Femur (tissue), 1 donor: ENCODE results near the gene KLHL29.
"Not testable (repeated sequence)": the region's sequence is repeated elsewhere in the genome, so short reads cannot be mapped to it uniquely, and the experiment has no call there.

ENCODE experiments used
- DNase-seq: peaks from one replicate; pipeline ENCODE4 v3.0.0-alpha.2; 2017

Gene KLHL29

DNA sequence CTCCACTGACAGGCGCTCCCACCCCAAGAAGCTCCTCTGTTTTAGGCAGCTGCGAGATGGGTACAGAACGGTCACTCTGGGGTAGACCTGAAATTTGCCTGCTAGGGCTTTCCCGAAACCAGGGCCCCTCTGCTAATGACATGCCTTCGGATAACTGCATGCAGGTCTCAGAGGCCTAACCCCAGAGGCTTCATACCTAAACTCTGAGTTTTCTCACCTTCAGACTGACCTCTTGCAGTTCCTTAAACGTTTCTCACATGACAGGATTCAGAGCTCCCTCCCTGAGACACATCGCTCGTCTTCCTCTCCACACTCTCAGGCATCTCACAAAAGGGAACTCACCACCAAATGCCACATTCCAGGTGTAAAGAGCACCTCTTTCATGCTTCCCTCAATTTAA is 11.3 kb upstream of the KLHL29 start:
- no peak for DNase-seq

- no peak for DNase-seq
These were observed 9.5 kb upstream of the KLHL29 start for GRCh38 chr2:23375448-23375847.

GRCh38 chr2:23376075-23376474 is 8.9 kb upstream of the KLHL29 start:
- no peak for DNase-seq

DNA sequence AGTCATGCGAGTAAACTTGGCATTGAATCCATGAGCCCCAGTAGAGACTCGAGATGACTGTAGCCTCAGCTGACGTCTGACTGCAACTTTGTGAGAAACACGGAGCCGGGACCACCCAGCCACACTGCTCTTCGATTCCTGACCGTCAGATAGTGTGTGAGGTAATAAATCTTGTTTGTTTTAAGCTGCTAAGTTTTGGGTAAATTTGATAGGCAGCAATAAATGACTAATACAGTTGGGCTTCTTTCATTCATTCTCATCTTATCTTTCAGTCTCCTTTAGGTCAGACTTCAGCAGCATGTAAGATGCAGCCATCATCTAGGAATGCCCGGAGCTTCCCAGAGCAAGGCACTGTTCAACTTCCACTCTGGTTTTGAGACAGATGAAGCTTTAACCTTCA is 8.0 kb upstream of the KLHL29 start:
- no peak for DNase-seq

GRCh38 chr2:23377771-23378170 is 7.2 kb upstream of the KLHL29 start:
- DNase-seq, result no peak

DNA sequence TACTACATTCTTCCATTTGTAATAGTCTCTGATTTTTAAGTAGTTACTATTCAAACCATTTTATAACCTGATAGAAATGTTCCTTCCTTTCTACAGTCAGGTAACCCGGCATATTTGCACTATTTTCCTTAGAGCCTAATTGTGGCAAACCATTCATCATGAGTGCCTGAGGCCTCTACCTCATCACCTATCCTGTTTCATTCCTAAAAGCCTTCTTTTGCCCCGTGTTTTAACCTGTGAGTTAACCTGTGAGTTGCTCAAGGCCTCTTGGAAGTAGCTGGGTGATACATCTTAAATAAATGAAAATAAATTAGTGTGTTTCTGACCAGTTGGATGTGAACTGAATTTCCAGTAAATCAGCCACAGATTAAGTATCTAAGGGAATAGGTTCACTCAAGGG is 6.5 kb upstream of the KLHL29 start:
- DNase-seq, result no peak

- no peak for DNase-seq
These were observed 5.7 kb upstream of the KLHL29 start for GRCh38 chr2:23379220-23379695.

- no peak for DNase-seq
These were observed 4.4 kb upstream of the KLHL29 start for GRCh38 chr2:23380562-23381065.

- no peak for DNase-seq
These were observed 3.9 kb upstream of the KLHL29 start for GRCh38 chr2:23381084-23381483.

DNA sequence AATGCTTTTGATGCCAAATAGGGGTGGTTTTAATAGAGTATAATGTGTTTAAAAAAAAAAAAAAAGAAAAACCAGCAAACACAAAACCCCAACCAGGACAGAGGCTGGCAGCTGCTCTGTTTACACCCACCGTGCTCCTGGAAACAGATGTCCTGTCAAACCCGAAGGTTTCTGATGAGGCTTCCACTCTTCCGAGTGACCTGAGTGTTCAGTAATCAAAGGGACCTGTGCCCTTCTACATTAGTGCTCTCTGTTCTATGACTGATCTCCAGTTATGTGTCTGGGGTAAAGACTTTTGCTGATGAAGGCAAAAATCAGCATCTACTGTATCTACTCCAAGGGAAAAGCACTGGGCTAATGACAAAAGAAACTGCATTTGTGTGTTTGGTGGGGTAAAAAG is 3.5 kb upstream of the KLHL29 start:
- no peak for DNase-seq

GRCh38 chr2:23383100-23383499 is 1.9 kb upstream of the KLHL29 start:
- no peak for DNase-seq

DNA sequence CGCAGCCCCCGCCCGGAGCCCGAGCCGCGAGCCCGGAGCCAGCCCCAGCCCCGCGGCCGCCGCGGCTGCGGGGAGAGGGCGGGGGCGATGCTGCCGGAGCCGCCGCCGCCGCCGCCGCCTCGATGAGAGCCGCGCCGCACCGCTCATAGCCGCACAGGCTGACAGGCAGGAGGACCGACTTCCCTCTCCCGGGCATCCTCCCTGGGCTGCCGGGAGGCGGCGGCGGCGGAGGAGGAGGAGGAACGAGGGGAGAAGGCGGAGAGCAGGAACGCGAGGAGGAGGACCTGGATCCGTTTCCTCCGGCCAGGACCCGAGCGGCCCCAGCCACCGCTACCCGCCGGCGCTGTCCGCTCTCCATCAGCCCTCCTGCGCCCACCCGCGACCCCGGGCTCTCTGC is 370 bp downstream of the KLHL29 start:
- DNase-seq, result peak; percentile 62

GRCh38 chr2:23385748-23386338 is 864 bp downstream of the KLHL29 start:
- DNase-seq, result peak; percentile 41

- peak; percentile 56 for DNase-seq
These were observed 1.6 kb downstream of the KLHL29 start for GRCh38 chr2:23386339-23387220.

DNA sequence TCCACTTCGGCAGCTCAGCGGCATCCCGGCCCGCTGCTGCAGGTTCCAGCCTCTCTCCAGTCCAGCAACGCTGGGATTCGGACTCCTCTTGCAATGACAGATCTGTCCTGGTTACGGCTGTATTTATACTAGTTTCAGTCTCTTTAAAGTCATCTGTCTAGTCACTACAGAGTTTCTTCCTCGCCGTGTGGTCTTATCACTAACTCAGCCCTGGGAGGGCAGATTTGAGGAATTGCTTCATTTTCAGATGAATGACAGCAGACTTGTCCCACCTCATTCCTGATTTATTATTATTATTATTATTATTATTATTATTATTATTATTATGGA is 2.2 kb downstream of the KLHL29 start:
- DNase-seq, result no peak

GRCh38 chr2:23387845-23388244 is 2.9 kb downstream of the KLHL29 start:
- no peak for DNase-seq

DNA sequence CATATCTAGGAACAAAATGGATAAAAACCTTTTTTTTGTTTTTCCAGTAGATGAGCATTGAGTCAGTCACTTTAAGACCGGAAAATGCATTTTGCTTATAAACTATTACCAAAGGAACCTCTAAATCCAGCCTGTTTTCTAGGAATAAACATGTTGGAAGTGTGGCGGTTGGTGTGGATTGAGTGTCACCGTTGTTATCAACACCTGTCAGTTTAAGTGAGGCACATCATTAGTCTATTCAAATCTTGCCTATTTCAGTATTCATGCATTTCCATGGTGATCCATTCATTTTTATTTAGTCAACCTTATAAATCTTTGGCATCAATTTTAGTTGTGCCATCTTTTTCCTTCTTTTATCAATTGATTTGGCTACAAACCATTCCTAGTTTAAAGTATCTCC is 3.3 kb downstream of the KLHL29 start:
- no peak for DNase-seq

DNA sequence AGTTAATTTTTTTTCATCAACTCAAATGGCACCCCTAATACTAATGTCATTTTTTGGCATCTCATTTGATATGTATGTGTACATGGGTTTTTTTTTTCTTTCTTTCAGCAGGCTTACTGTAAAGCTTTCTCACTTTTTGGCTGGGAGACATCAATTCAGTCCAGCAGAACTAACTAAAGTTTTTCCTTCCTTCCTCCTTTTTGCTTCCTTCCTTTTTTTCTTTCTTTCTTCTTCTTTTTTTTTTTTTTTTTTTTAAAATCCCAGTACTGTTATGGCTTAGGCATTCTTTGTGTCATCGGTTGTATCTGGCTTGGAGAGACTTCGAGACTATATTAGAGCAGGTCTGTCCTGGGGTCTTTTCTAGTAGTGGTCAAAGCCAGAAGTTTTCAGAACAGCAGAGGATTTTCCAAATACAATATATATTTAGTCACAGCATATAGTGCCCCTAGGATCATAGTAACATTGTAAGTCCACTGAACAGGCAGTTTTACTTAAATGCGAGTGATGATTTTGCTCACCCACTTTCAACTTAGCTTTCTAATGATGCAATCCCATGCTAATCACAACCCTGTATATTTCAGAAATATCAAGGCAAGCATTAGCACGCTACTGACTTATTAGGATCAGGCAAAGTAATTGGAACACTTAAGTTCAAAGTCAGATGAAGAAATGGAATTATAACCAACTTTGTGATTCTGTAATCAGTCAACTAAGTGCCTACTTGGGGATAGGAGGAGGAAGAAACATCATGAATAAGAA is 4.0 kb downstream of the KLHL29 start:
- no peak for DNase-seq

GRCh38 chr2:23390152-23390551 is 5.2 kb downstream of the KLHL29 start:
- DNase-seq, result peak; percentile 77

DNA sequence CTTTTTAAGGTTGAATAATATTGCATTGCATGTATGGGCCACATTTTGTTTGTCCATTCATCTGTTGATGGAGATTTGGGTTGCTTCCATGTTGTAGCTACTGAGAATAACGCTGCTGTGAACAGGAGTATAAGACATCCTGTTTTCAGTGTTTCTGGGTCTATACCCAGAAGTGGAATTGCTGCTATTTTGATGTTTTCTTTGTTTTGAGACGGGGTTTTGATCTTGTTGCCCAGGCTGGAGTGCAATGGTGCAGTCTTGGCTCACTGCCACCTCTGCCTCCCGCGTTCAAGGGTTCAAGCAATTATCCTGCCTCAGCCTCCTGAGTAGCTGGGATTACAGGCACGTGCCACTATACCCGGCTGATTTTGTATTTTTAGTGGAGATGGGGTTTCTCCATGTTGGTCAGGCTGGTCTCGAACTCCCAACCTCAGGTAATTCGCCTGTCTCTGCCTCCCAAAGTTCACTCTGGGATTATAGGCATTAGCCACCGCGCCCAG is 6.3 kb downstream of the KLHL29 start:
- DNase-seq, result not testable (repeated sequence)

- DNase-seq, result no peak
These were observed 8.7 kb downstream of the KLHL29 start for GRCh38 chr2:23393722-23394121.

DNA sequence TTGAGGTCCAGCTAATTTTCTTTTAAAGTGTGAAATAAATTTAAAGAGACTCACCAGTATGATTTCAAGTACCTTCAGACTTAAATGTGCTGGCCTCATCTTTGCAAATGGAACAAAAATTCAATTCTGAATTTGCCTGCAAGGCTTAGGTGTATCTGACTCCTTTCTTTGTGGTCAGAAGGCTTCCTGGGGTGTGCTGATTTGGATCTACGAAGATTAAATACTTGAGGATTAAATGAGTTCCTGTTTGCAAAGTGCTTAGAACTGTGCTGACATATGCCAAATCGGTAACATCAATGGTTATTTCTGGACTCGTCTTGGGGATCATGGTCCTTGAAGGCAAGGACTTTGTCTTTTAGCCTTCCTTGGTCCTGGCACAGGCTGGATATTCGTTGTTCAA is 9.7 kb downstream of the KLHL29 start:
- DNase-seq, result no peak

GRCh38 chr2:23397478-23397877 is 12.5 kb downstream of the KLHL29 start:
- DNase-seq, result no peak
